IMR-90 (cell line): Measurements from ENCODE around the gene FCMR. TPM values are rescaled to one million over a fixed set of nuclear protein-coding genes. Genes with fewer than 3 reads are reported as not detected.

Experiments used
- ATAC-seq: fragments of 200-7000 bp; cut with Tn5 transposase; 2 replicates; pipeline ENCODE4 v1.9.1; 2020; ENCODE audit warnings: low read depth, mild to moderate bottlenecking, moderate library complexity
- BruUV-seq: library from RNA; stranded (reverse); fragments of 400-500 nt; replicated peaks from 2 replicates; lab custom pipeline; 2021; lab: Mats Ljungman, UMichigan
- CTCF ChIA-PET: fragments of 300-600 bp; formaldehyde crosslinking; extraction: SDS; loops from one replicate; lab custom pipeline; 2021; ENCODE audit warnings: antibody characterized with exemption; lab: Yijun Ruan, JAX
- POLR2A ChIA-PET: fragments of 300-600 bp; sonication (Branson Sonifier 250); formaldehyde crosslinking; loops from one replicate; lab custom pipeline; 2022; ENCODE audit warnings: antibody characterized with exemption; ENCODE audit not compliant: unreplicated experiment; lab: Charles Lee
- DNase-seq: peaks from one replicate; pipeline ENCODE4 v3.0.0; 2013
- H2AFZ ChIP-seq: replicated peaks from 2 replicates; pipeline ENCODE3; 2013; ENCODE audit warnings: low read length, mild to moderate bottlenecking; ENCODE audit not compliant: poor library complexity
- H2AK5ac ChIP-seq: 2 replicates; pipeline ENCODE4 v1.6.1; 2013; ENCODE audit warnings: low read depth, low read length, inconsistent platforms
- H2AK9ac ChIP-seq: replicated peaks from 2 replicates; pipeline ENCODE3; 2013; ENCODE audit warnings: mild to moderate bottlenecking, low read depth, low read length, moderate library complexity; ENCODE audit not compliant: poor library complexity
- H2BK120ac ChIP-seq: 2 replicates; pipeline ENCODE4 v1.6.1; 2013; ENCODE audit warnings: low read depth, low read length, inconsistent platforms
- H2BK15ac ChIP-seq: 3 replicates; pipeline ENCODE4 v1.6.1; 2013; ENCODE audit warnings: low read depth, low read length, inconsistent platforms
- H2BK20ac ChIP-seq: 2 replicates; pipeline ENCODE4 v1.6.1; 2013; ENCODE audit warnings: low read depth, mild to moderate bottlenecking, inconsistent platforms, low read length, moderate library complexity
- H2BK5ac ChIP-seq: 2 replicates; pipeline ENCODE4 v1.6.1; 2013; ENCODE audit warnings: mild to moderate bottlenecking, low read depth, low read length, inconsistent platforms; ENCODE audit not compliant: poor library complexity, severe bottlenecking
- H3K14ac ChIP-seq: replicated peaks from 2 replicates; pipeline ENCODE4 v1.6.1; 2013; ENCODE audit warnings: low read depth, low read length, inconsistent platforms
- H3K18ac ChIP-seq: 2 replicates; pipeline ENCODE4 v1.6.1; 2013; ENCODE audit warnings: low read depth, low read length, control low read depth
- H3K23ac ChIP-seq: 2 replicates; pipeline ENCODE4 v1.6.1; 2013; ENCODE audit warnings: low read depth, low read length, inconsistent platforms
- H3K27ac ChIP-seq: 2 replicates; pipeline ENCODE4 v1.5.1; 2013; ENCODE audit warnings: mild to moderate bottlenecking, control low read depth, low read length; ENCODE audit not compliant: insufficient read depth
- H3K27me3 ChIP-seq: 2 replicates; pipeline ENCODE4 v1.6.1; 2013; ENCODE audit warnings: low read length; ENCODE audit not compliant: control insufficient read depth, insufficient read depth
- H3K36me3 ChIP-seq: 2 replicates; pipeline ENCODE4 v1.6.1; 2013; ENCODE audit warnings: low read length, mixed read lengths; ENCODE audit not compliant: control insufficient read depth, insufficient read depth
- H3K4ac ChIP-seq: 2 replicates; pipeline ENCODE4 v1.6.1; 2013; ENCODE audit warnings: low read depth, low read length, inconsistent platforms
- H3K4me1 ChIP-seq: 2 replicates; pipeline ENCODE4 v1.6.1; 2013; ENCODE audit warnings: low read length, mixed read lengths; ENCODE audit not compliant: control insufficient read depth, insufficient read depth
- H3K4me2 ChIP-seq: 2 replicates; pipeline ENCODE4 v1.6.1; 2013; ENCODE audit warnings: low read depth, mild to moderate bottlenecking, control low read depth, low read length, moderate library complexity
- H3K4me3 ChIP-seq: 2 replicates; pipeline ENCODE4 v1.5.1; 2013; ENCODE audit warnings: low read depth, mild to moderate bottlenecking, control low read depth, low read length, moderate library complexity; ENCODE audit not compliant: insufficient read depth
- H3K56ac ChIP-seq: 2 replicates; pipeline ENCODE4 v1.6.1; 2013; ENCODE audit warnings: low read length, inconsistent platforms; ENCODE audit not compliant: insufficient read depth; ENCODE audit errors: extremely low read depth
- H3K79me1 ChIP-seq, 2 experiments: 2 replicates each; pipeline ENCODE4 v1.6.1; 2013; ENCODE audit warnings: low read length in 2 of 2, inconsistent platforms in 1 of 2, low read depth in 1 of 2
- H3K9ac ChIP-seq: 2 replicates; pipeline ENCODE4 v1.6.1; 2013; ENCODE audit warnings: low read depth, low read length, control low read depth
- H3K9me1 ChIP-seq: 2 replicates; pipeline ENCODE4 v1.6.1; 2013; ENCODE audit warnings: low read length, inconsistent platforms; ENCODE audit not compliant: insufficient read depth
- H3K9me3 ChIP-seq: 2 replicates; pipeline ENCODE4 v1.6.1; 2013; ENCODE audit warnings: low read length; ENCODE audit not compliant: control insufficient read depth, insufficient read depth
- H4K20me1 ChIP-seq: 2 replicates; pipeline ENCODE4 v1.6.1; 2013; ENCODE audit warnings: low read length, inconsistent platforms; ENCODE audit not compliant: insufficient read depth
- H4K5ac ChIP-seq: 2 replicates; pipeline ENCODE4 v1.6.1; 2013; ENCODE audit warnings: mild to moderate bottlenecking, low read depth, low read length, control low read depth
- H4K8ac ChIP-seq, 2 experiments: 2 replicates each; pipeline ENCODE4 v1.6.1; 2013; ENCODE audit warnings: low read depth in 2 of 2, low read length in 2 of 2, control low read depth in 1 of 2, inconsistent platforms in 1 of 2
- H4K91ac ChIP-seq: 2 replicates; pipeline ENCODE4 v1.6.1; 2013; ENCODE audit warnings: low read depth, low read length, inconsistent platforms; ENCODE audit not compliant: insufficient read depth
- BHLHE40 ChIP-seq: fragments of 150-350 bp; IDR thresholded peaks from 2 replicates; pipeline ENCODE4 v1.6.1; 2016; ENCODE audit warnings: mild to moderate bottlenecking, low read depth, low read length
- CHD1 ChIP-seq: IDR thresholded peaks from 2 replicates; pipeline ENCODE4 v1.6.1; 2012; ENCODE audit warnings: low read depth, low read length, improper control_type of control experiment
- CTCF ChIP-seq: conservative IDR thresholded peaks from 2 replicates; pipeline ENCODE4 v1.5.1; 2012; ENCODE audit warnings: mild to moderate bottlenecking, low read depth, low read length, improper control_type of control experiment
- ELK1 ChIP-seq: fragments of 150-350 bp; IDR thresholded peaks from 2 replicates; pipeline ENCODE4 v1.6.1; 2016; ENCODE audit warnings: low read depth, mild to moderate bottlenecking, low read length, moderate library complexity, borderline replicate concordance
- FOS ChIP-seq: fragments of 150-350 bp; IDR thresholded peaks from 2 replicates; pipeline ENCODE4 v1.6.1; 2016; ENCODE audit warnings: low read depth, low read length
- MAFK ChIP-seq: IDR thresholded peaks from 2 replicates; pipeline ENCODE4 v1.6.1; 2012; ENCODE audit warnings: low read depth, low read length, improper control_type of control experiment
- MAZ ChIP-seq: IDR thresholded peaks from 2 replicates; pipeline ENCODE4 v1.6.1; 2012; ENCODE audit warnings: low read depth, mild to moderate bottlenecking, low read length, improper control_type of control experiment, moderate library complexity, borderline replicate concordance
- MXI1 ChIP-seq: IDR thresholded peaks from 2 replicates; pipeline ENCODE4 v1.6.1; 2012; ENCODE audit warnings: low read depth, mild to moderate bottlenecking, low read length, moderate library complexity, borderline replicate concordance
- POLR2A ChIP-seq: IDR thresholded peaks from 2 replicates; pipeline ENCODE4 v1.6.1; 2012; ENCODE audit warnings: mild to moderate bottlenecking, low read depth, low read length
- RCOR1 ChIP-seq: IDR thresholded peaks from 2 replicates; pipeline ENCODE4 v1.6.1; 2012; ENCODE audit warnings: mild to moderate bottlenecking, low read length, improper control_type of control experiment; ENCODE audit not compliant: insufficient replicate concordance
- SMC3 ChIP-seq: fragments of 150-350 bp; IDR thresholded peaks from 2 replicates; pipeline ENCODE4 v1.6.1; 2016; ENCODE audit warnings: low read depth, mild to moderate bottlenecking, antibody characterized with exemption, low read length, moderate library complexity
- WGBS, 2 experiments: methylation state at CpG; one replicate each; pipeline versions ENCODE4 v1.1.5 to v1.1.7; 2013; ENCODE audit warnings: missing lambda C conversion rate in 2 of 2; ENCODE audit not compliant: insufficient read length in 1 of 2; ENCODE audit errors: extremely low coverage in 2 of 2; 5-methylcytosine and 5-hydroxymethylcytosine counted together
- dilution Hi-C: fragments of 300-500 bp; cut with HindIII; formaldehyde crosslinking; loops from one replicate; pipeline ENCODE4 v1.14.3; 2018; ENCODE audit warnings: low sequenced_read_pairs; ENCODE audit not compliant: unreplicated experiment
- in situ Hi-C: fragments of 300-500 bp; cut with MboI; formaldehyde crosslinking; loops from 3 replicates; pipeline ENCODE4 v1.14.3; 2019; ENCODE audit warnings: low sequenced_read_pairs, inconsistent platforms, mixed read lengths
- intact Hi-C: fragments of 100-400 bp; cut with micrococcal nuclease; formaldehyde crosslinking; loops from 2 replicates; pipeline ENCODE4 v1.10.0; 2022
- polyA plus RNA-seq, 3 experiments: library from polyadenylated mRNA; depleted of rRNA; stranded (reverse); fragments of >200 nt; gene quantifications; 2 replicates each; pipeline ENCODE4 v1.2.3, GENCODE V29; 2012; ENCODE audit warnings: low replicate concordance in 1 of 3
- total RNA-seq: library from RNA; depleted of rRNA; stranded (reverse); fragments of >200 nt; gene quantifications from 2 replicates; pipeline ENCODE4 v1.2.3, GENCODE V29; 2012

FCMR gene
- total and polyA plus RNA-seq, 2 of the 4 experiments (the other 2 are of a cell fraction): 0.09 TPM; not detected in 1

GRCh38 chr1:206960676-206961386 lies 39.1 kb upstream of the FCMR start:
- in situ Hi-C loops: no loop called here

More at GRCh38 chr1:206960676-206961386, 39.1 kb upstream of the FCMR start:
- Histone ChIP-seq H3K27me3 (peaks cover 42% of the 10 kb centered on the region), H2BK20ac (no peak overlapping the region), H4K20me1 (no peaks in the 10 kb centered on the region), H3K79me1 (no peaks in the 10 kb centered on the region), H2AK5ac (no peak overlapping the region), H2AFZ (no peak overlapping the region), H3K23ac (no peak overlapping the region), H3K14ac (no peak overlapping the region), H4K91ac (no peak overlapping the region), H3K4me2 (no peak overlapping the region), H3K9me3 (no peaks in the 10 kb centered on the region), H3K36me3 (no peaks in the 10 kb centered on the region), H2AK9ac (no peak overlapping the region), H3K9ac (no peak overlapping the region), H3K27ac (no peak overlapping the region), H3K18ac (no peak overlapping the region), H3K4me3 (no peak overlapping the region), H3K4me1 (no peaks in the 10 kb centered on the region), H2BK120ac (no peak overlapping the region), H3K56ac (no peak overlapping the region), H4K5ac (no peak overlapping the region), H2BK15ac (no peak overlapping the region), H4K8ac (no peak overlapping the region), H2BK5ac (no peak overlapping the region), H3K4ac (no peak overlapping the region), H3K9me1 (no peaks in the 10 kb centered on the region; the same call in 1 of the 2 replicates)
- DNase-seq (no peak), ATAC-seq (no peak)
- intact Hi-C loops: no loop called here
- dilution Hi-C loops: no loop called here
- WGBS, 2 experiments: 64% methylated on average over 2 of the region's 6 CpGs; no CpG with 5 or more reads in 1 of the 2 experiments
- ChIA-PET POLR2A (no interaction called here), CTCF (no interaction called here)
- no TSS peak for BruUV-seq
- TF ChIP-seq CTCF: no peak
- no peak for TF ChIP-seq CHD1
- TF ChIP-seq RCOR1: no peak
- no peak for TF ChIP-seq BHLHE40
- no peak for TF ChIP-seq ELK1
- TF ChIP-seq MAZ: no peak
- no peak for TF ChIP-seq FOS
- TF ChIP-seq MAFK: no peak
- no peak for TF ChIP-seq SMC3
- TF ChIP-seq MXI1: no peak
- TF ChIP-seq POLR2A: no peak
